Effector CD4-positive, alpha-beta T cell (primary cell): ENCODE measurements around the gene HYDIN. TPM values are rescaled to one million over a fixed set of nuclear protein-coding genes. Genes with fewer than 3 reads are reported as not detected.

Experiments
- DNase-seq: peaks from one replicate; pipeline ENCODE4 v3.0.0-alpha.2; 2020
- total RNA-seq: gene quantifications from one replicate; lab custom pipeline; 2026; lab: John Stamatoyannopoulos, UW

HYDIN gene
- total RNA-seq, result not detected

DNA sequence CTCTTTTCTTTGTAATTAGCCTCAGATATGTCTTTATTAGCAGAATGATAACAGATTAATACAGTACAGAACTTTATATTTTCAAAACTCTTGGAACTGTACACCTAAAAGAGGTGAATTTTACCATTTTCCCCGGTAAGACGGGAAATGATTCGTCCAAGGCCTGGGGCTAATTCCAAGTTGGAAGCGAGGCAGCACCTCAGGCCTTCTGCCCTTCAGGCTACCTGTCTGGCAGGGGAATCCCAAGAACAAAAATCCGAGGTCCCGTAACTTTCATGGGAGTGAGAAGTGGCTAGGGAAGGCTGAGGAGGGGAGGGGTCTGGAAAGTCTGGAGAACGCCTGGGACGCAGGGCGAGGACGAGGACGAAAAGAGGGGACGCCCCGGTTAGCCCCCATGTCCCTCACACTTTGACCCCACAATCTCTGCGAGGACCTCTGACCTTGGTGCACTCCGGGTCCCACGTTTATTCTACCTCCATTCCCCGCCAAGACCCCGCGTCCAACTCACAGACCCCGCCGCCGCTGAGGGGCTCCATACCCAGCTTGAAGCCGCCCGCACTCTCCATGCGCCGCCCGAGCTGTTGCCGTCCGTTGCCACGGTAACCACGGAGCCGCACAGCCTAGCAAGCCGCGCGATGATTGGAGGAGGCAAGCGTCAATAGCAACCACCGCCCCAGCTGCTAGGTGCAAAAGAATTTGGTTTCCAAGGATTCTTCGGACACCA, at the start of gene HYDIN:
HYDIN (minus strand) TSS at position 601 of the 724 bp plus-strand sequence. CDS start 43,827 bp downstream, outside the sequence.
- DNase-seq, result no peak

DNA sequence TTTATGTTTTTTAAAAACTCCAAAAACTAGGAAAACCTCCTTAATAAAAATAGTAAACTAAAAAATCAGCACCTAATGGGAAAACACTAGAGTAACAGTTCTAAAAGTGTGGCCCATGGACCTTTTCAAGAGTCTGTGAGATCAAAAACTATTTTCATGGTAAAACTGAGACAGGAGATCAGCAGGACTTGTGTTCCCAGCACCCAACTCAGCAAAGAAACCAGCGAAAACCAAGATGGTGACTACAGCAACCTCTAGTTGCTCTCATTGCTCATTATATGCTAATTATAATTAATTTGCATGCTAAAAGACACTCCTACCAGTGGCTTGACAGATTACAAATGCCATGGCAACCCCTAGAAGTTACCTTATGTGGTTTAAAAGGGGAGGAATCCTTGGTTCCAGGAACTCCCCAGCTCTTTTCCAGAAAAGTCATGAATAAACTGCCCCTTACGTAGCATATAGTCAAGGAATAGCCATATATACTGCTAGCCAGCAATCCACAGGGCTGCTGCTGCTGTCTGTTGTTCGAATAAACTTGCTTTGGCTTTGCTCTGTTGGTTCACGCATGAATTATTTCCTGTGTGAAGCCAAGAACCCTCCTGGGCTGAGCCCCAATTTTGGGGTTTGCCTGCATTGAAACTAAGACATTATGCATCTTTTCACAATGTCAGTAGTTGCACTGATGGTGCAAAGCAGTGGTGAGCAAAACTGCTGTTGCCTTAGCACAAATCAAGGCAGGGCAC, 46.2 kb upstream of the HYDIN start:
- DNase-seq, result no peak

DNA sequence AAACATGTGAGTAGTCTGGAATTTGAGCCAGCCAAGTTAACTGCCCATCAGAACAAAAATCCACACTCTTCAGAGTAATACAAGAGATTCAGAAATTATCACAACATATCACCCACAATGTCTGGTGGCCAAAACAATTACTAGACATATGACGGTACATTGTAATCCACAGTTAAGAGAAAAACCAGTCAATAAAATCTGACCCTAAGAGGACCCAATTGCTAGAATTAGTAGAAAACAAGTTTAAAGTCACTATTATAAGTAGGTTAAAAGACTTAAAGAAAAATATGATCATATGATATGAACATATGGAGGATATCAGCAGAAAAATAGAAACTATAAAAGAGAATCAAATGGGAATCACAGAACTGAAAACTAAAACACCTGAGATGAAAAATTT, 42.9 kb upstream of the HYDIN start:
- no peak for DNase-seq

DNA sequence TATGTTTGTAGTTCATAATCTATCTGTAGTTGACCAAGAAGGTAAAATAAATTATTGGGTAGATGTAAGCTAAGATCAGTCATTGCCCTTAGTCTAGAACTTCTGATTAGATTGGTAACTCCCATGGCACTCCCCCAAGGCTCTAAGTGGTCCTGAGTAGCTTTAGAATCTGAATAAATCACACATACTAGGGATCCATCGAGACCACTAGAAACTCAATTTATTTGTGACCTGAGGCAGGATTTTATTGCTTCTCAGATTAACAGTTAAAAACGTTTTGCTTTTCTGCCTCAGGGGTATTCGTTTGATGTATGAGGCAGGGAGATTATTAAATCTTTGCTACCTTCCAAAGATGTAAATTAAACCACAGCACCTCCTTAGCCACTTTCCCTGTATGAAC, 33.8 kb upstream of the HYDIN start:
- DNase-seq, result no peak

DNA sequence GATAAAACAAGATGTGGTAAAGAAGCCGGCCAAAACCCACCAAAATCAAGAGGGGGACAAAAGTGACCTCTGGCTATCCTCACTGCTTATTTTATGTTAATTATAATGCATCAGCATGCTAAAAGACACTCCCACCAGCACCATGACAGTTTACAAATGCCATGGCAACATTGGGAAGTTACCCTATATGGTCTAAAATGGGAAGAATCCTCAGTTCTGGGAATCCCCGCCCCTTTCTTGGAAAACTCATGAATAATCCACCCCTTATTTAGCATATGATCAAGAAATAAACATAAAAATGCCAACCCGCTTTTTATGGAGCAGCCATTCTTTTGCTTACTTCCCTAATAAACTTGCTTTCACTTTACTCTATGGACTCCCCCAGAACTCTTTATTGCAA, 33.1 kb upstream of the HYDIN start:
- DNase-seq, result no peak

DNA sequence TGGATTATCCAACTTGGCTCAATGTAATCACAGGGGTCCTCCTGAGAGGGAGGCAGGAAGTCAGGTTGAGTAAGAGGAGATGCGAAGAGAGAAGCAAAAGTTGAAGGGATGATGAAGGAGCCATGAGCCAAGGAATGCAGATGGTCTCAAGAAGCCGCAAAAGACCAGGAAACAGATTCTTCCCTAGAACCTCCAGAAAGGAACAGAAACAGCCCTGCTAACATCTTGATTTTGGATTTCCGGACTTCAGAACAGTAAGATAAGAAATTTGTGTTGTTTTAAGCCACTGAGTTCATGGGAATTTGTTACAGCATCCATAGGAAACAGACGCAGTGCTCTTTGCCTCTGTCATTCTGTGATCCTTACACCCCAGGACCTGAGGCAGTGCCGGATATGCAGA, 31.9 kb upstream of the HYDIN start:
- DNase-seq, result no peak

DNA sequence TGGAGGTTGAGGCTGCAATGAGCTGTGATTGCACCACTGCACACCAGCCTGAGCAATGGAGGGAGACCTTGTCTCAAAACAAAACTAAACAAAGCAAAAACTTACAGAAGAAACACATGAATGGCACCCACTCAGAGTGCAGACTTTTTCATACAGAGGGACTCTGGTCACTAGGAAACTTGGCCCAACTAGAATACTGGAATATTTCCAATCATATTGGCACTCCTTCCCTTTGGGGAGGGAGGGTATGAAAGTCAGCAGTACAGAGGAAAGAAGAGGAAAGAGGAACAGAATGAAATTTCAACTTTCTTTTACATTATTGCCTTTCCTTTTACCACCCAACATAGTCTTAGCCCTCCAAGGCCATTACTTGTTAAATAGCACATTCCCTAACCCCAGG, 30.5 kb upstream of the HYDIN start:
- DNase-seq, result no peak

DNA sequence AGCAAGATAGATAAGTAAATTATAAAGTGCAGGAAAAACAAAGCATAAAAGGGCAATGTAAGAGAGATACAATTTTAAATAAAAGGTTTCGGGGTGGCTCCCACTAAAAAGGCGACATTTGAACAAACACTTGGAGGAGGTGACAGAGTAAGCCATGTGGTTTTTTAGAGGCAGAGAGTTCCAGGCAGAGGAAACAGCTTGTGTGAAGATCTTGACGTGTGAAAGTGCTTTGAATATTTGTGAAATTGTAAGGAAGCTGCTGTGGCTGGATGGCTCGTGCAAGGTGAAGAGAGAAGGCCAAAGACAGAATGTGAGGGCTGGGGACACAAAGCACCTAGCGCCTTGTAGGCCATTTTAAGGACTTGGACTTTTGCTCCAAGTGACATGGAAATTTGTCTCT, 28.6 kb upstream of the HYDIN start:
- no peak for DNase-seq

DNA sequence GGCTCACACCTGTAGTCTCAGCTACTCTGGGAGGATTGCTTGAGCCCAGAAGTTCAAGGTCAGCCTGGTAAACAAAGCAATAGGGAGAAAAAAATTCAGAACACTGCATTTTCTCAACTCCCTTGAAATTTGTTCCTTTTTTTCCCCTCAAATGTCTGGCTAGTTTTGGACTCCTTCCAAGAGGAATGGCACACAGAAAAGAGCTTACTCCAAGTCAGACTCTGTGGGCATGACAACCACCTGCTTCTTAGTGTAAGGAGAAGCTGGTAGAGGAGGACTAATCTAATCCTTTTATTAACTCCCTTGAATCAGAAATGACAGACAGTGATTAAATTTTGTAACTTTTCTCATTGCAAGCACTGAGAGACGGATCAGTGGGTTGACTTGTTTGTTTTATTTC, 27.9 kb upstream of the HYDIN start:
- DNase-seq, result no peak

DNA sequence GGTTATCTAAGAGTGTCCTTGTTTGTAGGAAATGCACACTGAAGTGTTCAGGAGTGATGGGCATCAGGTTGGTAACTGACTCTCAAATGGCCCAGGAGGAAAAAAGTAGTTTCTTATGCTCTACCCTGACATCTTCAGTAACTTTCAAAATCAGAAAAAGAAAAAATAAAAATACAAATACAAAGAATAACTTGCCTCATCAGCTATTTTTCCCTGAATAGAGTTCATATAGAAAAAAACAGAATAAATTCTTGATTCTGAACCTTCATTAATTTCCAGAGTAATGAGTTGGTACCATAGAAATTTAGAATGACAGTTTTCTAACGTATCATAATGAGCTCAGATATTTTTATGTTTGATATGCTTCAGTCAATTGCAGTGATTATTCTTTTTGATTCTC, 27.2 kb upstream of the HYDIN start:
- no peak for DNase-seq

DNA sequence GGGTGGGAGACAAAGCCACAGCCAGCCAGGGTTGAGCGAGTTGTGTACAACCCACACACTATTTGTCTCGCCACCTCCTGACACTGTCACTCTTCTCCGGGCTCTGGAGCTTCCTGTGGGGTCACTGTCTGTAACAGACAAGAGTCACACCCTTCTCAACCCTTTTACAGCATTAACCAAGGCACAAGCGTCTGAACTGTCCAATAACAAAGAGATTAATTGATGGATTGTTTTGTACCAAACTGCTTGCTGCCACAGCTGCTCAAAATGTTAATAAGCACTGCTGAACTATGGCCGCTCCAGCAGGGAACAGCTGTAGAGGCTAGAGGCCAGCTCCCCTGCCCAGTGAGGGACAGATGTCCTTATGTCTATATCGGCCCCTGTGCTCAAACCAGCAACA, 25.2 kb upstream of the HYDIN start:
- DNase-seq, result no peak

DNA sequence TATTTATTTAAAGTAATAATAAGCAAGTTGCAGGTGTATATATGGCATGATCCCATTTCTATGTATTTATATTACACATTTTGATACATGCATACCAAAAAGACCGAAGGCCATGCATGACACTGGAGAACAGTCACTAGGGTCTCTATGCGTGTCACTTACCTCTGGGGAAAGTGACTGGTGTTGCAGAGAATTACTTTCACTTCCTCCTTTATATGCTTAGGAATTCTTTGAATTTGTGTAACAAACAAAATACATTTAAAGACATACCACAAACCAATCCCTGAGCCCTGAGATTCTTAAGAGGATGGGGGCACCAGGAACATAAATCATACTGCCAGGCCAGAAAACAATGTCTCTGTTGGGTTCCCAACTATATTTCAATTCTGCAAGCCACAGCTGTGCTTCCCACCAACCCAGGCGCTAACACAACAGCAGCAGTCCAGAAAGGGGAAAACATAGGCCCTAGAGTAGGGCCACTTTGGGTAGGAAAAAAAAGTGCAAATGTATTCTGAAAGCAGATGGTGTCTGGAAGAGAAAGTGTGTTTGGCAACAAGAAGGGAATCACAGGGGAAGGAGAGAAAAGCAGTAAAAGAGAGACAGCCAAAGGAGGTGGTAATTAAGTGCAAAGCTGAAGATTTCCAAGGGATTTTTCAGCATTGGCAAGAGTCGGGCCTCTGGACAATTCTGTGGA, 24.5 kb upstream of the HYDIN start:
- DNase-seq, result no peak

DNA sequence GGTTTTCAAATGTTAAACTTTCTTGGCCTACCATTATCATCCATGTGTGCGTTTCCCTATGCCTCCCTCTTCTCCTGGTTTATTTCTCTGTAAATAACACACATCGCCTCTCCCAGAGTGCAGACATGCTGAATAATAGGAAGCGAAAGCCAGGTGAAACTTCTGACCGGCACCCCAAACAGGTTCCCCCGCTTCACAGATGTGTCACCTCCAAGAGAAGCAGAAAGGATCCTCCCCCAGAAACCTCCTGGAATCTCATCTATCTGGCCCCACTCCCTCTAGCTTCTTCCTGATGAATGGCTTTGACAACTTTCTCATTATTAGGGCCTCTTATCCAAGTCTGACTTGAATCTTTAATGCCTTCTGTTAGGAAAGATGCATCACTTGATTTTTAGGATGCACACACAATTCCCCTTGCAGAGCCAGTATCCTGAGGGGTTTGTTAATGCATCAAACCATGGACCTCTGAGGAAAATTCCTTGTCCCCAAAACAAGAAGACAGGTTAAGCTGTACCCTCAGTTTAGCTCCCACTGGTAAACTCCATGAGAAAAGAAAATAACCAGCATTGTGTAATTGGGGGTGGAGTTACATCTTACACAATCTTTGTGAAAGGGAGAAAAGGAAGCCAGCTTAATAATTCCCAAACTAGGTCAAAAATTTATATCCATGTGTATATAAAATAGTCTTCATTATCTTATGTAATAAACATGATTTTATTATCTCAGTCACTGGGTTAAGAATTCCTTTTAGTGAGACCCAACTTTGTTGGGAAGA, 20.1 kb upstream of the HYDIN start:
- DNase-seq, result no peak

DNA sequence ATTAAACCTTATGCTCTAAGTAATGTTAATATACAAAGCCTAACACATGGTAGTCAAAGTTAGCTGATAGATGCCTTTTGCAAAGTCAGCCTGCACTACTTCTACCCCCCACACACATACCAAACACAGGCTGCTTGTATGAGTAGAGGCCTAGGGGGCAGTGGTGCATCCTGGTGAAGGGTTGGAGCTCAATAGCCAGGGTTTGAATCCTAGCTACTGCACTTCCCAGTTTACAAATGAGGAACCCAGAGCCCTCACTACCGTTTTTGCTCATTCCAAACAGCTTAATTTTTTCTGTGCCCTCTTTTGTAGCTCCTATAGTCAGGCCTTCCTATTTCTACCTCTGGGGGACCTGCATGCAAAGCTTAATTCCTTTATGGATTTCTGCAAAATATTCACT, 18.9 kb upstream of the HYDIN start:
- no peak for DNase-seq

DNA sequence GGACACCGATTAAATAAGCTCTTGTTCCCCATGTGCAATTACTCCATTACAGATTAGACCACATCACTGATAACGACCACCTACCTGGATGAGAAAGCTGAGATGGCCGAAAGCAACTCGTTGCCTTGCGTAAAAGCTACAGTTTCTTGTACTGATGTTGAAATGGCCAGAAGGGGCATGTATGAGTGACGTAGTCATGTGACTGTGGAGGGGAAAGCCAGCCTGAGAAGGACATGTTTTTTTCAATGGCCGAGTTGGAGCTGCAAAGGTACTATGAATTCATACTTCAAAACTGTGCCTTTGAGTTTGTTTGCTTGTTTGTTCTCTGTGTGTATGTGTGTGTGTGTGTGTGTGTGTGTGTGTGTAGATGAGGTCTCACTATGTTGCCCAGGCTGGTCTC, 17.0 kb upstream of the HYDIN start:
- DNase-seq, result no peak

DNA sequence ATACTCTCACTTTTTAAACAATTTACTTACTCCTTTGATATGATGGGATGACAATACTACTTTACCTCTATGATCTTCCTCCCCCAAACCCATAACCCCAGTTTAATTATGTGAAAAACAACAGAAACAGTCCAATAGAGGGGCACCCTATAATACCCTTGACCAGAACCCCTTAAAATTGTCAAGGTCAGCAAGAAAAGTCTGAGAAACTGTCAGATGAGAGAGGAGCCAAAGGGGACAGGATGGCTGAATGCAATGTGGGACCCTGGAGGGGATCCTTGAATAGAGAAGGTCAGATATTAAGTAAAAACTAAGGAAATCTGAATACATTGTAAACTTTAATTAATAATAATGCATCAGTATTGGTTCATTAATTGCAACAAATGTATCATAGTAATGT, 15.8 kb upstream of the HYDIN start:
- DNase-seq, result no peak

DNA sequence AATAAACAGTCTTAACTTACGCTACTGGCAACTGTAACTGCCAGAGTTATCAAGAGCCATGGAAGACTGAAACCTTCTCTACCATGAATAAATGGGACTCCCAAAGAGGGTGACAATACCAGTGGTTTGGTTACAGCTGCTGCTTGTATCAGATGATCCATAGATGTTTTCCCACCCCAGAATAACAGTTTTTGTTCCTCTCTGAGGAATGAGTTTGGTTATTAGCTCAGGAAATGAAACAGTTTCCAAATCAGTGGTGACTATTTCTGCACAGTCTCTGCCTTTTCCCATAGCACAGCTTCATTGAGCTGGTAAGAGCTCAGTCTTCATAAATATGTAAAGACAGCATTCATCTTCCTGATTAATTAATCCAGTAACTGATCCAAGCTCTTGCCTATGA, 14.0 kb upstream of the HYDIN start:
- DNase-seq, result no peak

DNA sequence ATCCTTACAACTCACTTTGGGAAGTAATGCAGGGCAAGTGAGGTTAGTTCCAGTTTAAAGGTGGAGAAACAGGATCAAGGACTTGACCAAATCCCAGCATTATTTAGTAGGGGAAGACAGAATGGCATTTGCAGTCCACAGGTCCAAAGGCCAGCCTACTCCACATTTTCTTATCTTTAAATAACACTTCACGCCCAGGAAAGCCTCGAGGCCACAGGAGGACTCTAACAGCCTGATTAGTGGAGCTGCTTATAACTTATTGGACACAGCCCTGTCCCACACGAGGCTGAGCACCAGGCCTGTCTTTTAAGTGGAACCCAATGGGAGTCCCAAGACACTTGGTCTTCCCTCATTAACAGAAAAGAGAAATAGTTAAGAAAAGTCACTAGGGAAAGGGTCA, 12.1 kb upstream of the HYDIN start:
- no peak for DNase-seq

DNA sequence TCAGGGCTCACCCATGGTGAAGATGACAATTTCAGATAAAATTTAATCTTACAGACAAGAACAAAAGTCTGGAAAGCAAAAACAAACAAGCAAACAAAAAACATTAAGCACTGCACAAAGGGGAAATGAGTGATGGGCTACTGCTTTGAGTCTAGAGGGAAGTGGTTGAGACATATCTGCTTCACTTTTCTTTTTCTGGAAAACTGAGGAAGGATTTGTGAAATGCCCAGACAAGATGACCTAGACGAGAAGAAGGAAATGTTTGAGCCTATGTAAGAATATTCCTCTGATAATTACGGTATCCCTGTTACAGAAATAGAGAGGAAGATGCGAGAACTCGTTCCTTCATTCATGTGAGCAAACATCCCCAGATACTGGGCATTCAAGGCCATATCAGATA, 11.5 kb upstream of the HYDIN start:
- DNase-seq, result no peak

DNA sequence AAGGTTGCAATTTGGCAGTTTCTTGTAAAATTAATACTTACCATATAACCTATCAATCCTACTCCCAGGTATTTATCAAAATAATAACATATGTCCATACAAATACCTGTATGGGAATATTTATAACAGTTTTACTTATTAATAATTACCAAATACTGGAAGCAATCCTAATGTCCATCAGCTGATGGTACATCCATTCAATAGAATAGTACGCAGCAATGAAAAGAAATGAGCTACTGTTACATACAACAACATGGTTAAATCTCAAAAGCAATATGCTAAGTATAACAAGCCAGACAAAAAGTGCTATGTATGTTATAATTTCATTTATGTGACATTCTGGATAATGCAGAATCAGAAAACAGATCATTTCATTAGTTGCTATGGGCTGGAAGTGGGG, 1.2 kb downstream of the HYDIN start:
- no peak for DNase-seq

DNA sequence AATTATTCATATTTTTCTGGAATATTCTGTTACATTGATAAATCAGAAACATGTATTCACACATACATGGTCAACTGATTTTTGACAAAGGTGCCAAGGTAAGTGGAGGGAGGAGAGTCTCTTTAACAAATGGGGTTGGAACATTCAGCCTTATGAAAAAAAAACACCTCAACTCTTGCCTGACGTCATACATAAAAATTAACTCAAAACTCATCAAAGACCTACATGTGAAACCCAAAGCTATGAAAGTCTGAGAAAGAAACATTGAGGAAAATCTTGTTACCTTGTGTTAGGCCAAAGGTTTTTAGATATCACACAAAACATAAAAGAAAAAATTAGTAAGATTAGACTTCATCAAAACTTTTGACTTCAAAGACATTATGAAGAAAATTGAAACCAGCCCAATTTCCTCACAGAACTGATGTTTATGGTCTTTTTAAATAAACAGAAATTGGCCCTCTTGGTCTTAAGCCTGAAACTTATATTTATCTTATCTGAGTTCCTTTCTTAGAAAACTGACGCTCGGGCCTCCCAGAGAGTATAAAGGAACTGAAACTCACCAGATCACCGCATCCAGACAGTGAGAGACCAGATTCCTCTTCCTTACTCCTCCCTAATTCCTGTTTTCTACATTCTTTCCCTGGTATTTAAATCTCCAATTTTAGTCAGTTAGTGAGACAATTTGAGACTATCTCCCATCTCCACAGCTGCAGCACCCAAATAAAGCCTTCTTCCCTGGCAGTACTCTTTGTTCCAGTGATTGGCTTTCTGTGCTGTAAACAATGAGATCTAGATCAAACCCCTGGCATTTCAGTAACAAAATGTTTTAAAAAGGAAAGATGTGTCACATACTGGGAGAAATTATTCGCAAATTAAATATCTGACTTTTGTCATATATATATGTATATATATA, 4.0 kb downstream of the HYDIN start:
- no peak for DNase-seq

DNA sequence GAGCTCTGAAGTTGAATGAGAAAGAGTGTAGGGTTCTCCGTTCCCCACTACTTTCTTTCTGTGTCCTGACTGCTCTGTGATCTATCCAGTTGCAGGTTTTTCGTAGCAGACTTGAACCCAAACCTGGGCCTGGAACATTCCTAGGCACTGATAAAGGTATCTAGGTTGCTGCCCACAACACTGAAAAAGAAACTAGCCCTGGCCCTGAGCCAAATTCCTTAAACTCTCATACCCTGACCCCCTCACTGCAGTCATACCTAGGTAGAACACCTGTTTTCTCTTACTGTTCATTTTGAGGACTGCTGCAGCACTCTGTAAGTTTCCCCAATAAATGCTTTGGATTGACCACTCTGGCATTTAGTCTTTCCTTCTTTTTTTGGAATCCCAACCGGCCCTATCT, 5.4 kb downstream of the HYDIN start:
- no peak for DNase-seq
